Heart right ventricle (tissue), 16 donors: ENCODE data around the gene GPR146. TPM values are rescaled to one million over a fixed set of nuclear protein-coding genes. Genes with fewer than 3 reads are reported as not detected.

ENCODE experiments used
- ATAC-seq, 8 donors: fragments of 200-7000 bp; cut with Tn5 transposase; one replicate each; pipeline ENCODE4 v1.9.1; 2020; ENCODE audit warnings: mild to moderate bottlenecking in 8 of 8, moderate library complexity in 8 of 8, moderate number of reproducible peaks in 1 of 8
- DNase-seq, 2 donors: peaks; one replicate each; pipeline ENCODE4 v3.0.0-alpha.2; 2020
- H3K27ac ChIP-seq, 10 donors: fragments of 200-600 bp; sonication (generic) in 2 of 10; one replicate each; pipeline versions ENCODE4 v1.5.0 to v1.8.0; 2020 to 2022; ENCODE audit warnings: mild to moderate bottlenecking in 3 of 10
- H3K27me3 ChIP-seq, 7 donors: fragments of 200-600 bp; one replicate each; pipeline ENCODE4 v1.8.0; 2021 to 2022; ENCODE audit warnings: mild to moderate bottlenecking in 2 of 7
- H3K36me3 ChIP-seq, 9 donors: fragments of 200-600 bp; sonication (generic) in 1 of 9; one replicate each; pipeline versions ENCODE4 v1.5.0 to v1.8.0; 2020 to 2022; ENCODE audit warnings: mild to moderate bottlenecking in 2 of 9
- H3K4me1 ChIP-seq, 9 donors: fragments of 200-600 bp; sonication (generic) in 1 of 9; one replicate each; pipeline versions ENCODE4 v1.5.0 to v1.8.0; 2020 to 2022; ENCODE audit warnings: mild to moderate bottlenecking in 4 of 9
- H3K4me3 ChIP-seq, 10 donors: fragments of 200-600 bp; sonication (generic) in 2 of 10; one replicate each; pipeline versions ENCODE4 v1.5.0 to v1.8.0; 2020 to 2022; ENCODE audit warnings: mild to moderate bottlenecking in 7 of 10, moderate library complexity in 2 of 10
- H3K9me3 ChIP-seq, 11 donors: fragments of 200-600 bp in 10 of 11; sonication (generic) in 2 of 11; one replicate each; pipeline versions ENCODE4 v1.5.0 to v1.8.0; 2013 to 2022; ENCODE audit warnings: mild to moderate bottlenecking in 2 of 11, control low read depth in 1 of 11, moderate library complexity in 1 of 11
- CTCF ChIP-seq, 9 donors: fragments of 200-600 bp; sonication (generic) in 2 of 9; IDR thresholded peaks; one replicate each; pipeline versions ENCODE4 v1.5.0 to v1.8.0; 2021 to 2022; ENCODE audit warnings: antibody characterized with exemption in 9 of 9, mild to moderate bottlenecking in 5 of 9, moderate library complexity in 1 of 9
- WGBS, 2 donors: extraction: QIAGEN DNeasy Blood & Tissue Kit; methylation state at CpG; one replicate each; pipeline ENCODE4 v1.1.7; 2013; ENCODE audit warnings: inconsistent platforms in 1 of 2; 5-methylcytosine and 5-hydroxymethylcytosine counted together
- intact Hi-C, 10 donors: fragments of 100-400 bp; cut with DNase I; formaldehyde crosslinking; loops; one replicate each; pipeline versions ENCODE4 v1.11.1 to v1.14.2; 2022
- polyA plus RNA-seq, 2 donors: library from polyadenylated mRNA; stranded (reverse); fragments of 200-250 nt; gene quantifications; one replicate each; pipeline ENCODE4 v1.2.3, GENCODE V29; 2013
- total RNA-seq, 10 donors: library from RNA; stranded (reverse); fragmentation: NEBNext Ultra II Directional in 3 of 10; extraction: Animal tissue kit (Norgen Biotek cat#: 25700) in 3 of 10; gene quantifications; one replicate each; pipeline versions ENCODE4 v1.2.1 to v1.2.4, GENCODE V29; 2021 to 2023
- donor health status: Arrhythmogenic right ventricular cardiomyopathy.
- donor health status: ischemic (EF 13 %, LVEDD 7.1; RV severe dilation, severe dysfunction).
- donor health status: healthy with polysubstance abuse.
- donor health status: DM: no; HTN: yes; CAD: no.
- donor health status: DM: no; HTN: no; CAD: no.
- donor health status: ischemic (EF 25% LVEDD 6.9; RV normal size, moderate dysfunction).
- donor health status: ischemic (EF 25% LVEDD 5.7; RV mildly dilated, moderate dysfunction).
- donor health status: healthy.
- donor health status: DM: yes; HTN: yes; CAD: no.
- donor health status: Ischemic cardiomyopathy.
- donor health status: ischemic (EF 35%, LVEDD 5.7; RV mildly dilated, moderate dysfunction).
- donor health status: nonischemic (EF 11% LVEDD 7.7; RV severe dilation, severe dysfunction).
- donor health status: DM: yes; HTN: yes; CAD: no.
- donor health status: PGD.
- donor health status: ischemic (EF 29% LVEDD 5.4; RV normal size, mild dysfunction).
- donor health status: nonischemic (EF 23%, LVEDD 6.1; RV moderate dilation, normal function).

Gene GPR146
- total and polyA plus RNA-seq, 12 donors: 13.3 to 34.5 (median 22.7) TPM

- DNase-seq: peak; percentile 90 to 93
- Histone ChIP-seq H3K27me3 (no peaks in the 10 kb centered on the region), H3K4me1 (peaks cover 3 to 39% (median 19%) of the 10 kb centered on the region in 9 donors), H3K9me3 (no peaks in the 10 kb centered on the region), H3K36me3 (peaks cover 0 to 22% (median 0%) of the 10 kb centered on the region in 9 donors), H3K4me3 (peak overlapping the region; percentile 49 to 95 (median 76)), H3K27ac (peak overlapping the region; percentile 69 to 94 (median 92))
- intact Hi-C loops: loop anchor here in 2 of 10 donors (5.0 kb wide), 1 partner anchor 34 kb away; no protein-coding TSS in a partner anchor
- WGBS, 2 donors: 0 to 1% methylated on average over 45 to 77 of the region's 77 CpGs
- peak; percentile 93 to 96 (median 94) for ATAC-seq
- TF ChIP-seq CTCF (IDR thresholded peaks at IDR 0.05): no peak
Measured at GRCh38 chr7:1028044-1028770, 16.1 kb upstream of the GPR146 start.

- Histone ChIP-seq H3K36me3 (peaks cover 0 to 22% (median 0%) of the 10 kb centered on the region in 9 donors), H3K4me1 (peaks cover 3 to 39% (median 19%) of the 10 kb centered on the region in 9 donors), H3K27ac (peak overlapping the region; percentile 69 to 94 (median 92)), H3K9me3 (no peaks in the 10 kb centered on the region), H3K4me3 (peak overlapping the region; percentile 49 to 95 (median 76)), H3K27me3 (no peaks in the 10 kb centered on the region)
- intact Hi-C loops: loop anchor here in 2 of 10 donors (5.0 kb wide), 1 partner anchor 33 kb away; no protein-coding TSS in a partner anchor
- WGBS, 2 donors: 60 to 65% methylated on average over 18 of the region's 18 CpGs
- peak; percentile 85 to 94 (median 92) for ATAC-seq
- DNase-seq: peak; percentile 72 to 87
- no peak for TF ChIP-seq CTCF (IDR thresholded peaks at IDR 0.05)
Measured at GRCh38 chr7:1028775-1029636, 15.3 kb upstream of the GPR146 start.

GRCh38 chr7:1029637-1030443 is 14.5 kb upstream of the GPR146 start:
- H3K36me3 ChIP-seq: peaks cover 0 to 20% (median 0%) of the 10 kb centered on the region in 9 donors
- H3K27me3 ChIP-seq: no peaks in the 10 kb centered on the region
- peaks cover 3 to 33% (median 19%) of the 10 kb centered on the region in 9 donors for H3K4me1 ChIP-seq
- TF ChIP-seq CTCF (IDR thresholded peaks at IDR 0.05): no peak
- H3K9me3 ChIP-seq: no peaks in the 10 kb centered on the region
- WGBS, 2 donors: 96% methylated on average over 33 of the region's 33 CpGs
- DNase-seq (no peak), ATAC-seq (no peak)
- intact Hi-C loops: loop anchor here in 2 of 10 donors (5.0 kb wide), 1 partner anchor 32 kb away; no protein-coding TSS in a partner anchor
- peak overlapping the region in 9 of 10 donors; percentile 69 to 94 (median 91) for H3K27ac ChIP-seq
- H3K4me3 ChIP-seq: no peak overlapping the region
